PC-3 (cell line): ENCODE results near the gene TESMIN.

ENCODE experiments used
- CTCF ChIP-seq: fragments of 300-600 bp; sonication (generic); conservative IDR thresholded peaks from 2 replicates; pipeline ENCODE4 v1.5.1; 2017; ENCODE audit warnings: antibody characterized with exemption, low read depth, mild to moderate bottlenecking, low read length
- EZH2 ChIP-seq: fragments of 300-600 bp; sonication (generic); IDR thresholded peaks from one replicate; pipeline ENCODE4 v1.6.1; 2017; ENCODE audit warnings: antibody characterized with exemption, mild to moderate bottlenecking, low read length; ENCODE audit not compliant: unreplicated experiment
- EZH2phosphoT487 ChIP-seq: fragments of 300-600 bp; sonication (generic); IDR thresholded peaks from 2 replicates; pipeline ENCODE4 v1.6.1; 2018; ENCODE audit warnings: mild to moderate bottlenecking, antibody characterized with exemption, low read length, borderline replicate concordance

GRCh38 chr11:68670208-68670992, 80.9 kb downstream of the TESMIN start:
- TF ChIP-seq EZH2 (no peak), CTCF (no peak), EZH2phosphoT487 (no peak)
